GM13976 (cell line): ENCODE data around the gene KCNAB1.
"Not testable (repeated sequence)": the region's sequence is repeated elsewhere in the genome, so short reads cannot be mapped to it uniquely, and the experiment has no call there.

Experiments used
- DNase-seq: peaks from one replicate; pipeline ENCODE4 v3.0.0; 2012; ENCODE audit warnings: low spot score
- in situ Hi-C: fragments of 300-500 bp; cut with MboI; formaldehyde crosslinking; loops from one replicate; pipeline ENCODE4 v1.12.0; 2022; ENCODE audit warnings: low sequenced_read_pairs, mixed read lengths, inconsistent platforms; ENCODE audit not compliant: unreplicated experiment
- TF ChIP-seq, protein P1 (sequence below): IDR thresholded peaks from 2 replicates; pipeline ENCODE4 v1.5.1; 2012; ENCODE audit warnings: borderline replicate concordance, mild to moderate bottlenecking; ENCODE audit not compliant: insufficient read depth; ENCODE audit errors: extremely low read depth, missing control alignments, control extremely low read depth

KCNAB1 gene

GRCh38 chr3:156120528-156121251, at the start of gene KCNAB1:
Gene KCNAB1 (plus strand): TSS chr3:156120578.
- DNase-seq = no peak
- TF ChIP-seq, protein P1, sequence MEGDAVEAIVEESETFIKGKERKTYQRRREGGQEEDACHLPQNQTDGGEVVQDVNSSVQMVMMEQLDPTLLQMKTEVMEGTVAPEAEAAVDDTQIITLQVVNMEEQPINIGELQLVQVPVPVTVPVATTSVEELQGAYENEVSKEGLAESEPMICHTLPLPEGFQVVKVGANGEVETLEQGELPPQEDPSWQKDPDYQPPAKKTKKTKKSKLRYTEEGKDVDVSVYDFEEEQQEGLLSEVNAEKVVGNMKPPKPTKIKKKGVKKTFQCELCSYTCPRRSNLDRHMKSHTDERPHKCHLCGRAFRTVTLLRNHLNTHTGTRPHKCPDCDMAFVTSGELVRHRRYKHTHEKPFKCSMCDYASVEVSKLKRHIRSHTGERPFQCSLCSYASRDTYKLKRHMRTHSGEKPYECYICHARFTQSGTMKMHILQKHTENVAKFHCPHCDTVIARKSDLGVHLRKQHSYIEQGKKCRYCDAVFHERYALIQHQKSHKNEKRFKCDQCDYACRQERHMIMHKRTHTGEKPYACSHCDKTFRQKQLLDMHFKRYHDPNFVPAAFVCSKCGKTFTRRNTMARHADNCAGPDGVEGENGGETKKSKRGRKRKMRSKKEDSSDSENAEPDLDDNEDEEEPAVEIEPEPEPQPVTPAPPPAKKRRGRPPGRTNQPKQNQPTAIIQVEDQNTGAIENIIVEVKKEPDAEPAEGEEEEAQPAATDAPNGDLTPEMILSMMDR = no peak
- in situ Hi-C loops = no loop called here

DNA sequence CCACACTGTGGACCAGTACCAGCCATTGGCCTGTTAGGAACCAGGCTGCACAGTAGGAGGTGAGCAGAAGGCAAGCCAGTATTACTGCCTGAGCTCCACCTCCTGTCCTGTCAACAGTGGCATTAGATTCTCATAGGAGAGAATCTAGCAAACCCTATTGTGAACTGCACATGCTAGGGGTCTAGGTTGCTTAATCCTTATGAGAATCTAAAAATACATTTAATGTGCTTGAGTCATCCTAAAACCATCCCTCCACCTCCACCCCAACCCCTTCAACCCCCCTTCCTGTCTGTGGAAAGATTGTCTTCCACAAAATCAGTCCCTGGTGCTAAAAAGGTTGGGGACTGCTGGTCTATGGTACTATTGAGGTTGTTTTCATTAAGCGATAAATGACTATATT, 49.3 kb upstream of the KCNAB1 start:
- TF ChIP-seq, protein P1 = peak; percentile 7
- DNase-seq = no peak
- in situ Hi-C loops = no loop called here

DNA sequence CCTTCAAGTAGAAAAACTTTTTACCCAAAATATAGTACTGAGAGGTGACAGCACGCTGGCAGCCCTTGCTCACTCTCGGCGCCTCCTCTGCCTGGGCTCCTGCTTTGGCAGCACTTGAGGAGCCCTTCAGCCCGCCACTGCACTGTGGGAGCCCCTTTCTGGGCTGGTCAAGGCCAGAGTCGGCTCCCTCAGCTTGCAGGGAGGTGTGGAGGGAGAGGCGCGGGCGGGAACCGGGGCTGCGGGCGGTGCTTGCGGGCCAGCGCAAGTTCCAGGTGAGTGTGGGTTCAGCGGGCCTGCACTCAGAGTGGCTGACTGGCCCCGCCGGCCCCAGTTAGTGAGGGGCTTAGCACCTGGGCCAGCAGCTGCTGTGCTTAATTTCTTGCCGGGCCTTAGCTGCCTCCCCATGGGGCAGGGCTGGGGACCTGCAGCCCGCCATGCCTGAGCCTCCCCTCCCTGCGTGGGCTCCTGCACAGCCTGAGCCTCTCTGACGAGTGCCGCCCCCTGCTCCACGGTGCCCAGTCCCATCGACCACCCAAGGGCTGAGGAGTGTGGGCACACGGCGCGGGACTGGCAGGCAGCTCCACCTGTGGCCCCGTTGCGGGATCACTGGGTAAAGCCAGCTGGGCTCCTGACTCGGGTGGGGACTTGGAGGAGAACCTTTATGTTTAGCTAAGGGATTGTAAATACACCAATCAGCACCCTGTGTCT, 47.3 kb upstream of the KCNAB1 start:
- in situ Hi-C loops, DNase-seq: not testable (repeated sequence)

DNA sequence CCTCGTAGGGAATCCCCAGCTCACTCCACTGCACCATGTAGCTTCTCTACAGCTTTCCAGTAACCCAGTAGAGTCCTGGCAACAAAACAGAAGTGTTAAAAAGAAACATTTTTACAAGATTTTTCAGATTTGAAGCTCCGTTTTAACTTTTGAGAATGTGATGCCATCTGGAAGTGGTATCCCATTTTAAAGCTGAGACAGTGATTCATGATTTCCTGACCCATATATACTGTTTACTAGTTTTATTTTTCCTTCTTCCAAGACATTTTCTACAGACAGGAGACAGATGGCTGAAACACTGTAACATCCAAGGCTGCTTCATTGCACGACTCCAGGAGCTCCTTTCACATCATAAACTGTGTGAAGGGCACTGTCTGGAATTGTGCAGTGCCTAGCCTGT, 30.3 kb upstream of the KCNAB1 start:
- DNase-seq = no peak
- in situ Hi-C loops = no loop called here
- TF ChIP-seq, protein P1 = no peak

- in situ Hi-C loops = no loop called here
- TF ChIP-seq, protein P1 = no peak
- DNase-seq = no peak
These were observed 26.4 kb upstream of the KCNAB1 start for GRCh38 chr3:156093964-156094363.

DNA sequence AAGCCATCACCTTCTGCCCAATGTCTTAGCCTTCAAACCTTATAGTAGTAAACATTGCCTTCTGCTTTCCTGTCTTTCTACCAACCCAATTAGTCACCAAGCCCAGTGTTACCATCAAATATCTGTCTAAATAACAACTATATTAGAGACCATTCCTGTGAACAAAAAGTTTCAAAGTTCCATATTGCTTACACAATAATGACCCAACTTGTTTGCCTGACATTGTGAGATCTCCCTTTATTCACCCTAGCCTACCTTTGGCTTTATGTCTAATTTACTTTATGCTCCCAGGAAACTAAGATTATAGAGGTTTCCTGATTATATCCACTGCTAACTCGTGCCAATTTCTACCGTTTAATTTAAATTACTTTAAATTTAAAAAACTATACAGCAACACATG, 26.0 kb upstream of the KCNAB1 start:
- TF ChIP-seq, protein P1 = no peak
- in situ Hi-C loops = no loop called here

GRCh38 chr3:156095652-156096051, 24.7 kb upstream of the KCNAB1 start:
- in situ Hi-C loops, DNase-seq: not testable (repeated sequence)

More for the DNA sequence above, 26.0 kb upstream of the KCNAB1 start:
- DNase-seq = no peak

DNA sequence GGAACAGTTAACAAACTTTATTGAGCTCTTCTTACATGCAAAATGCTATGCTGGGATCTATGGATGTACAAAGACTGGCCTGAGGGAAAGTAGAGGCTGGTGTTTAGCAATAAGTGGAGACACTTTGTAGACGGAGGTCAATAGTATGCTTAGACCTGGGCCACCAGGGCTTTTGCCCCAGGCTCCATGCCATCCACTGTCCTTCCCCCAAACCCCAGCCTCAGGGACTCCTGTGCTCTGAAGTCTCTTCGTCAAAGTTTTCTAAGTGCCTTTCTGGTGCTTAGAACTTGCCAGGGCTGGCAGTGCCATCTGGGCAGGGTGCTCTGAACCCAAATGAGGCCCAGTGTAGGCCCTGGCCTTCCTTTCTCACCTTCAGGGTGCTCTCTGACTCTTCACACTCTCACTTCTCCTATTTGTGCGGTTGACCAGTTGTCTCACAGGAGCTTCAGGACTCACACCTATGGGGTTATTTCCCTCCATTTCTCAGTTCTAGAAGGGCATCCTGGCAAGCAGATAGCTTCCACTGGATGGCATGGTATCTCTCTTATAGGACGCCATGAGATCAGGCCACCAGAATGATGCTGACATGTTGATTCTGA, 21.8 kb upstream of the KCNAB1 start:
- peak; percentile 31 for DNase-seq
- TF ChIP-seq, protein P1 = no peak
- in situ Hi-C loops = no loop called here

- in situ Hi-C loops = not testable (repeated sequence)
These were observed 21.0 kb upstream of the KCNAB1 start for GRCh38 chr3:156099348-156099747.

DNA sequence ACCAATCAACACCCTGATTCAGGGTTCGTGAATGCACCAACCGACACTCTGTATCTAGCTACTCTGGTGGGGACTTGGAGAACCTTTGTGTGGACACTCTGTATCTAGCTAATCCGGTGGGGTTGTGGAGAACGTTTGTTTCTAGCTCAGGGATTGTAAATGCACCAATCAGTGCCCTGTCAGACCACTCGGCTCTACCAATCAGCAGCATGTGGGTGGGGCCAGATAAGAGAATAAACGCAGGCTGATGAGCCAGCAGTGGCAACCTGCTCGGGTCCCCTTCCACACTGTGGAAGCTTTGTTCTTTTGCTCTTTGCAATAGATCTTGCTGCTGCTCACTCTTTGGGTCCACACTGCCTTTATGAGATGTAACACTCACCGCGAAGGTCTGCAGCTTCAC, 20.4 kb upstream of the KCNAB1 start:
- in situ Hi-C loops, DNase-seq: not testable (repeated sequence)

More at GRCh38 chr3:156099348-156099747, 21.0 kb upstream of the KCNAB1 start:
- not testable (repeated sequence) for DNase-seq
